H1 (cell line): Measurements from ENCODE around the gene PRKN. TPM values are rescaled to one million over a fixed set of nuclear protein-coding genes. Genes with fewer than 3 reads are reported as not detected.

Experiments
- CTCF ChIA-PET: fragments of 300-600 bp; sonication (Branson Sonifier 250); formaldehyde crosslinking; loops from one replicate; lab custom pipeline; 2021; ENCODE audit not compliant: partially characterized antibody; lab: Charles Lee
- POLR2A ChIA-PET: fragments of 300-600 bp; sonication (Branson Sonifier 250); formaldehyde crosslinking; loops from one replicate; lab custom pipeline; 2021; ENCODE audit warnings: inconsistent platforms; ENCODE audit not compliant: partially characterized antibody; lab: Charles Lee
- DNase-seq, 2 experiments: peaks; one replicate each; pipeline versions ENCODE4 v3.0.0 to v3.0.0-alpha.2; 2010 to 2022; ENCODE audit warnings: low spot score in 2 of 2, low read depth in 1 of 2, mixed read lengths in 1 of 2
- FAIRE-seq: peaks from 2 replicates; lab custom pipeline; 2011; peaks lifted over from hg19 to GRCh38; lab: Jason Lieb, UNC
- H2AFZ ChIP-seq: 2 replicates; pipeline ENCODE4 v1.8.1; 2012; ENCODE audit warnings: low read length, inconsistent platforms
- H2AK5ac ChIP-seq: 2 replicates; pipeline ENCODE4 v1.6.1; 2013; ENCODE audit warnings: low read depth, low read length
- H2BK120ac ChIP-seq: replicated peaks from 2 replicates; pipeline ENCODE3; 2013; ENCODE audit warnings: low read depth, low read length, inconsistent platforms
- H2BK12ac ChIP-seq: 2 replicates; pipeline ENCODE4 v1.6.1; 2013; ENCODE audit warnings: low read depth, low read length
- H2BK15ac ChIP-seq: 2 replicates; pipeline ENCODE4 v1.6.1; 2013; ENCODE audit warnings: low read length
- H2BK20ac ChIP-seq: 2 replicates; pipeline ENCODE4 v1.6.1; 2013; ENCODE audit warnings: low read length
- H2BK5ac ChIP-seq: 2 replicates; pipeline ENCODE4 v1.6.1; 2013; ENCODE audit warnings: low read depth, low read length
- H3K14ac ChIP-seq: 2 replicates; pipeline ENCODE4 v1.6.1; 2013; ENCODE audit warnings: inconsistent platforms; ENCODE audit not compliant: insufficient read length
- H3K18ac ChIP-seq: 2 replicates; pipeline ENCODE4 v1.6.1; 2013; ENCODE audit warnings: low read length; ENCODE audit errors: extremely low read depth
- H3K23ac ChIP-seq: 2 replicates; pipeline ENCODE4 v1.6.1; 2013; ENCODE audit warnings: inconsistent platforms; ENCODE audit not compliant: insufficient read length
- H3K23me2 ChIP-seq: 2 replicates; pipeline ENCODE4 v1.6.1; 2013; ENCODE audit warnings: low read depth, low read length
- H3K27ac ChIP-seq: 2 replicates; pipeline ENCODE4 v1.6.1; 2011; ENCODE audit warnings: low read depth, low read length, inconsistent platforms
- H3K27me3 ChIP-seq, 4 experiments: replicated peaks in 1 of 4; 1 replicate in 1 of 4; 2 replicates in 3 of 4; pipeline versions ENCODE4 v1.6.1 to v1.8.1; 2011 to 2013; ENCODE audit warnings: low read length in 3 of 4, mild to moderate bottlenecking in 3 of 4, inconsistent platforms in 2 of 4, mixed read lengths in 2 of 4, moderate library complexity in 1 of 4; ENCODE audit not compliant: control insufficient read depth in 3 of 4, insufficient read depth in 3 of 4; ENCODE audit errors: extremely low read depth in 1 of 4
- H3K36me3 ChIP-seq, 4 experiments: 2 replicates each; pipeline versions ENCODE4 v1.6.1 to v1.8.1; 2011 to 2013; ENCODE audit warnings: mild to moderate bottlenecking in 4 of 4, low read length in 3 of 4, moderate library complexity in 2 of 4, control low read depth in 1 of 4, inconsistent platforms in 1 of 4; ENCODE audit not compliant: insufficient read depth in 4 of 4, control insufficient read depth in 2 of 4
- H3K4ac ChIP-seq: replicated peaks from 2 replicates; pipeline ENCODE3; 2013; ENCODE audit warnings: low read length, low read depth, mixed read lengths, inconsistent platforms; ENCODE audit not compliant: insufficient read length
- H3K4me1 ChIP-seq, 4 experiments: replicated peaks in 1 of 4; 1 replicate in 1 of 4; 2 replicates in 3 of 4; pipeline versions ENCODE4 v1.6.1 to v1.8.1; 2011 to 2013; ENCODE audit warnings: low read length in 3 of 4, inconsistent platforms in 2 of 4, mixed read lengths in 1 of 4; ENCODE audit not compliant: insufficient read depth in 4 of 4, control insufficient read depth in 3 of 4
- H3K4me2 ChIP-seq, 2 experiments: 2 replicates each; pipeline versions ENCODE4 v1.6.1 to v1.8.1; 2011 to 2013; ENCODE audit warnings: low read depth in 2 of 2, low read length in 2 of 2, control low read depth in 1 of 2, inconsistent platforms in 1 of 2, mild to moderate bottlenecking in 1 of 2; ENCODE audit not compliant: insufficient read depth in 1 of 2
- H3K4me3 ChIP-seq, 4 experiments: fragments of 200-600, 300-600 bp in 1 of 4; sonication (generic), shearing (Covaris generic), sonication (Bioruptor Twin) in 1 of 4; 2 replicates each; pipeline versions ENCODE4 v1.5.1 to v1.8.1; 2011 to 2016; ENCODE audit warnings: low read length in 4 of 4, low read depth in 3 of 4, control low read depth in 2 of 4, inconsistent platforms in 2 of 4, mild to moderate bottlenecking in 2 of 4, mixed read lengths in 1 of 4, moderate library complexity in 1 of 4; ENCODE audit not compliant: insufficient read depth in 2 of 4; ENCODE audit errors: extremely low read depth in 1 of 4
- H3K56ac ChIP-seq: replicated peaks from 2 replicates; pipeline ENCODE3; 2013; ENCODE audit warnings: low read depth, mild to moderate bottlenecking, mixed read lengths, low read length, inconsistent platforms; ENCODE audit not compliant: insufficient read length
- H3K79me1 ChIP-seq: 2 replicates; pipeline ENCODE4 v1.6.1; 2013; ENCODE audit warnings: low read depth, low read length, control low read depth
- H3K79me2 ChIP-seq, 2 experiments: 2 replicates each; pipeline versions ENCODE4 v1.6.1 to v1.8.1; 2012 to 2013; ENCODE audit warnings: low read length in 2 of 2, mild to moderate bottlenecking in 2 of 2, inconsistent platforms in 1 of 2; ENCODE audit not compliant: insufficient read depth in 2 of 2, control insufficient read depth in 1 of 2
- H3K9ac ChIP-seq, 4 experiments: replicated peaks in 1 of 4; 1 replicate in 1 of 4; 2 replicates in 3 of 4; pipeline versions ENCODE4 v1.6.1 to v1.8.1; 2011 to 2013; ENCODE audit warnings: low read depth in 3 of 4, low read length in 3 of 4, control low read depth in 2 of 4, mild to moderate bottlenecking in 2 of 4, moderate library complexity in 2 of 4, inconsistent platforms in 1 of 4; ENCODE audit errors: extremely low read depth in 1 of 4
- H3K9me3 ChIP-seq, 2 experiments: 2 replicates each; pipeline versions ENCODE4 v1.6.1 to v1.8.1; 2012 to 2013; ENCODE audit warnings: mild to moderate bottlenecking in 2 of 2, moderate library complexity in 2 of 2, control low read depth in 1 of 2, inconsistent platforms in 1 of 2, low read depth in 1 of 2, low read length in 1 of 2, mixed read lengths in 1 of 2; ENCODE audit not compliant: insufficient read depth in 2 of 2
- H4K20me1 ChIP-seq, 2 experiments: replicated peaks in 1 of 2; 2 replicates each; pipeline versions ENCODE3 to v1.8.1; 2011 to 2013; ENCODE audit warnings: inconsistent platforms in 2 of 2, low read length in 2 of 2, mild to moderate bottlenecking in 1 of 2; ENCODE audit not compliant: insufficient read depth in 2 of 2, control insufficient read depth in 1 of 2
- H4K5ac ChIP-seq: 2 replicates; pipeline ENCODE4 v1.6.1; 2013; ENCODE audit warnings: low read length, low read depth, mixed read lengths, inconsistent platforms; ENCODE audit not compliant: insufficient read length
- H4K8ac ChIP-seq: 2 replicates; pipeline ENCODE4 v1.8.0; 2013; ENCODE audit warnings: mild to moderate bottlenecking, moderate library complexity, low read length, inconsistent platforms; ENCODE audit not compliant: insufficient read depth; ENCODE audit errors: extremely low read depth
- H4K91ac ChIP-seq: replicated peaks from 2 replicates; pipeline ENCODE3; 2013; ENCODE audit warnings: low read length, mixed read lengths, inconsistent platforms; ENCODE audit not compliant: insufficient read length
- ASH2L ChIP-seq: fragments of 200-600, 300-600 bp; sonication (generic); IDR thresholded peaks from one replicate; pipeline ENCODE4 v1.7.1; 2017; ENCODE audit warnings: low read length
- CHD2 ChIP-seq: IDR thresholded peaks from 2 replicates; pipeline ENCODE4 v1.6.1; 2012; ENCODE audit warnings: low read length, improper control_type of control experiment
- EP300 ChIP-seq, 2 experiments: IDR thresholded peaks; 1 replicate in 1 of 2; 2 replicates in 1 of 2; pipeline ENCODE4 v1.6.1; 2011 to 2012; ENCODE audit warnings: low read depth in 2 of 2, low read length in 2 of 2, mild to moderate bottlenecking in 2 of 2, borderline replicate concordance in 1 of 2, inconsistent platforms in 1 of 2, moderate library complexity in 1 of 2
- EZH2 ChIP-seq: fragments of 200-600 bp; sonication (generic); IDR thresholded peaks from 2 replicates; pipeline ENCODE4 v1.7.1; 2012; ENCODE audit warnings: low read depth, mild to moderate bottlenecking, moderate library complexity, low read length, inconsistent platforms; ENCODE audit not compliant: severe bottlenecking
- GTF2F1 ChIP-seq: IDR thresholded peaks from 2 replicates; pipeline ENCODE4 v1.6.1; 2012; ENCODE audit warnings: low read depth, low read length, improper control_type of control experiment, borderline replicate concordance
- JUN ChIP-seq: IDR thresholded peaks from 2 replicates; pipeline ENCODE4 v1.6.1; 2011; ENCODE audit warnings: low read depth, mild to moderate bottlenecking, improper control_type of control experiment, low read length
- MAX ChIP-seq: IDR thresholded peaks from 2 replicates; pipeline ENCODE4 v1.6.1; 2012; ENCODE audit warnings: inconsistent platforms
- POU5F1 ChIP-seq: IDR thresholded peaks from 2 replicates; pipeline ENCODE4 v1.6.1; 2011; ENCODE audit warnings: low read depth, mild to moderate bottlenecking, low read length, moderate library complexity
- SIRT6 ChIP-seq: IDR thresholded peaks from one replicate; pipeline ENCODE4 v1.7.1; 2012; ENCODE audit warnings: low read length, inconsistent platforms
- TAF7 ChIP-seq: optimal IDR thresholded peaks from 2 replicates; pipeline ENCODE3; 2011; ENCODE audit warnings: low read depth, mild to moderate bottlenecking, inconsistent platforms, low read length, moderate library complexity, borderline replicate concordance
- WGBS, 2 experiments: shearing (Covaris generic) in 1 of 2; methylation state at CpG; one replicate each; pipeline versions ENCODE4 v1.1.6 to v1.1.7; 2013 to 2015; ENCODE audit warnings: low lambda C conversion rate in 2 of 2, mixed read lengths in 2 of 2, inconsistent platforms in 1 of 2, low coverage in 1 of 2, missing lambda C conversion rate in 1 of 2; ENCODE audit not compliant: insufficient replicate concordance in 2 of 2, insufficient coverage in 1 of 2, insufficient read length in 1 of 2; ENCODE audit errors: extremely low coverage in 1 of 2, missing lambda C conversion rate in 1 of 2; 5-methylcytosine and 5-hydroxymethylcytosine counted together
- polyA plus RNA-seq, 7 experiments: library from polyadenylated mRNA; depleted of rRNA in 3 of 7; stranded (reverse) in 5 of 7; unstranded in 2 of 7; fragments of >200 nt in 5 of 7; fragments of 200-250 nt in 2 of 7; gene quantifications; 1 replicate in 5 of 7; 2 replicates in 1 of 7; 4 replicates in 1 of 7; pipeline versions ENCODE4 v1.2.1 to v1.2.3, GENCODE V29; 2011 to 2013; ENCODE audit warnings: missing spikeins in 2 of 7, mixed read lengths in 2 of 7
- total RNA-seq: library from RNA; stranded (reverse); fragmentation: NEBNext Ultra II Directional; extraction: Animal tissue kit (Norgen Biotek cat#: 25700); gene quantifications from 2 replicates; pipeline ENCODE4 v1.2.1, GENCODE V29; 2021
- TF ChIP-seq, protein P1 (sequence below), 3 experiments: IDR thresholded peaks; 1 replicate in 2 of 3; 2 replicates in 1 of 3; pipeline versions ENCODE4 v1.5.1 to v1.6.1; 2011; ENCODE audit warnings: low read length in 3 of 3, mild to moderate bottlenecking in 3 of 3, inconsistent platforms in 2 of 3, low read depth in 1 of 3, moderate library complexity in 1 of 3; ENCODE audit not compliant: insufficient read depth in 1 of 3; ENCODE audit errors: control extremely low read depth in 1 of 3

The PRKN gene
- total and polyA plus RNA-seq, 2 of the 8 experiments (the other 6 are each of a cell fraction or from before 2014, with no cell fraction given): 0.13 to 0.29 TPM

- Histone ChIP-seq H3K79me2 (no peaks in the 10 kb centered on the region), H3K23me2 (no peaks in the 10 kb centered on the region), H3K27ac (no peak overlapping the region), H3K18ac (no peak overlapping the region), H3K4ac (no peak overlapping the region), H4K8ac (no peak overlapping the region), H3K9me3 (no peaks in the 10 kb centered on the region), H4K5ac (no peak overlapping the region), H3K4me1 (no peaks in the 10 kb centered on the region), H2BK20ac (no peak overlapping the region), H3K23ac (no peak overlapping the region), H4K20me1 (peaks cover 0 to 2% of the 10 kb centered on the region in 2 experiments), H3K79me1 (no peaks in the 10 kb centered on the region), H3K56ac (no peak overlapping the region), H3K4me2 (no peak overlapping the region), H2AFZ (no peak overlapping the region), H2BK15ac (no peak overlapping the region), H2AK5ac (no peak overlapping the region), H3K4me3 (no peak overlapping the region), H2BK120ac (no peak overlapping the region), H3K14ac (no peak overlapping the region), H3K27me3 (no peaks in the 10 kb centered on the region), H2BK5ac (no peak overlapping the region), H3K9ac (no peak overlapping the region), H3K36me3 (no peaks in the 10 kb centered on the region), H2BK12ac (no peak overlapping the region), H4K91ac (no peak overlapping the region)
- DNase-seq (no peak), FAIRE-seq (no peak)
- CTCF ChIA-PET: interaction anchor here (1.8 kb wide), 1 partner anchor 38 kb away, joined by 8 read pairs; no protein-coding TSS in a partner anchor
- WGBS, 2 experiments: 92% methylated on average over 2 of the region's 2 CpGs; no CpG with 5 or more reads in 1 of the 2 experiments
- POLR2A ChIA-PET: no interaction called here
- TF ChIP-seq EP300 (IDR thresholded peaks at IDR 0.05; ENCODE audit: borderline replicate concordance in 1 of 2, low read depth in 2 of 2, low read length in 2 of 2) (no peak), POU5F1 (no peak), ASH2L (no peak), MAX (no peak), CHD2 (no peak), GTF2F1 (no peak), SIRT6 (no peak), JUN (no peak), EZH2 (no peak), TAF7 (no peak)
- TF ChIP-seq, protein P1, sequence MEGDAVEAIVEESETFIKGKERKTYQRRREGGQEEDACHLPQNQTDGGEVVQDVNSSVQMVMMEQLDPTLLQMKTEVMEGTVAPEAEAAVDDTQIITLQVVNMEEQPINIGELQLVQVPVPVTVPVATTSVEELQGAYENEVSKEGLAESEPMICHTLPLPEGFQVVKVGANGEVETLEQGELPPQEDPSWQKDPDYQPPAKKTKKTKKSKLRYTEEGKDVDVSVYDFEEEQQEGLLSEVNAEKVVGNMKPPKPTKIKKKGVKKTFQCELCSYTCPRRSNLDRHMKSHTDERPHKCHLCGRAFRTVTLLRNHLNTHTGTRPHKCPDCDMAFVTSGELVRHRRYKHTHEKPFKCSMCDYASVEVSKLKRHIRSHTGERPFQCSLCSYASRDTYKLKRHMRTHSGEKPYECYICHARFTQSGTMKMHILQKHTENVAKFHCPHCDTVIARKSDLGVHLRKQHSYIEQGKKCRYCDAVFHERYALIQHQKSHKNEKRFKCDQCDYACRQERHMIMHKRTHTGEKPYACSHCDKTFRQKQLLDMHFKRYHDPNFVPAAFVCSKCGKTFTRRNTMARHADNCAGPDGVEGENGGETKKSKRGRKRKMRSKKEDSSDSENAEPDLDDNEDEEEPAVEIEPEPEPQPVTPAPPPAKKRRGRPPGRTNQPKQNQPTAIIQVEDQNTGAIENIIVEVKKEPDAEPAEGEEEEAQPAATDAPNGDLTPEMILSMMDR (IDR thresholded peaks at IDR 0.05; ENCODE audit: control extremely low read depth in 1 of 3, insufficient read depth in 1 of 3, low read depth in 1 of 3, low read length in 3 of 3): no peak
Observed at GRCh38 chr6:161710698-161711097, 1016.9 kb downstream of the PRKN start.
